HG03097 (cell line): ENCODE results near the gene SHKBP1.

Experiments
- ATAC-seq: cut with Tn5 transposase; IDR thresholded peaks from one replicate; pipeline ENCODE4 v1.9.1; 2021; ENCODE audit not compliant: unreplicated experiment, low FRiP score

Gene SHKBP1

GRCh38 chr19:40632311-40633036, 55.8 kb downstream of the SHKBP1 start:
- ATAC-seq, result no peak

GRCh38 chr19:40633207-40633606, 56.5 kb downstream of the SHKBP1 start:
- ATAC-seq, result no peak

- ATAC-seq, result no peak
Observed at GRCh38 chr19:40638327-40638726, 61.7 kb downstream of the SHKBP1 start.

- no peak for ATAC-seq
Observed at GRCh38 chr19:40639638-40639982, 62.9 kb downstream of the SHKBP1 start.

- no peak for ATAC-seq
Observed at GRCh38 chr19:40640744-40641143, 64.1 kb downstream of the SHKBP1 start.
